Hepatocyte (in vitro differentiated cells): ENCODE results near the gene CHAF1A. TPM values are rescaled to one million over a fixed set of nuclear protein-coding genes. Genes with fewer than 3 reads are reported as not detected.

Experiments used
- DNase-seq: peaks from one replicate; pipeline ENCODE4 v3.0.0-alpha.2; 2016; ENCODE audit warnings: low spot score
- H2AFZ ChIP-seq: fragments of 200-600 bp; sonication (generic); 2 replicates; pipeline ENCODE4 v1.6.0; 2016; ENCODE audit warnings: antibody characterized with exemption, mild to moderate bottlenecking
- H3K27ac ChIP-seq: fragments of 200-600 bp; sonication (generic); 2 replicates; pipeline ENCODE4 v1.5.1; 2016; ENCODE audit warnings: mild to moderate bottlenecking
- H3K27me3 ChIP-seq: fragments of 200-600 bp; sonication (generic); 2 replicates; pipeline ENCODE4 v1.6.1; 2016
- H3K36me3 ChIP-seq: fragments of 200-600 bp; sonication (generic); replicated peaks from 2 replicates; pipeline ENCODE4 v1.5.1; 2016; ENCODE audit warnings: low read depth; ENCODE audit not compliant: insufficient read depth
- H3K4me1 ChIP-seq: fragments of 200-600 bp; sonication (generic); 2 replicates; pipeline ENCODE4 v1.5.1; 2016; ENCODE audit warnings: mild to moderate bottlenecking, moderate library complexity; ENCODE audit not compliant: insufficient read depth
- H3K4me2 ChIP-seq: fragments of 200-600 bp; sonication (generic); 2 replicates; pipeline ENCODE4 v1.6.0; 2016
- H3K4me3 ChIP-seq: fragments of 200-600 bp; sonication (generic); 2 replicates; pipeline ENCODE4 v1.5.1; 2016; ENCODE audit warnings: mild to moderate bottlenecking
- H3K79me2 ChIP-seq: fragments of 200-600 bp; sonication (generic); 2 replicates; pipeline ENCODE4 v1.6.0; 2017; ENCODE audit warnings: mild to moderate bottlenecking
- H3K9me2 ChIP-seq: fragments of 200-600 bp; sonication (generic); replicated peaks from 2 replicates; pipeline ENCODE4 v1.6.0; 2017; ENCODE audit warnings: mild to moderate bottlenecking; ENCODE audit not compliant: insufficient read depth
- H3K9me3 ChIP-seq: fragments of 200-600 bp; sonication (generic); 2 replicates; pipeline ENCODE4 v1.5.1; 2016; ENCODE audit warnings: low read depth, mild to moderate bottlenecking
- H4K20me1 ChIP-seq: fragments of 200-600 bp; sonication (generic); 2 replicates; pipeline ENCODE4 v1.6.0; 2016; ENCODE audit warnings: mild to moderate bottlenecking; ENCODE audit not compliant: insufficient read depth, poor library complexity, severe bottlenecking
- CTCF ChIP-seq: fragments of 200-600 bp; sonication (generic); IDR thresholded peaks from 2 replicates; pipeline ENCODE4 v1.5.1; 2016; ENCODE audit warnings: antibody characterized with exemption, mild to moderate bottlenecking; ENCODE audit not compliant: poor library complexity
- EZH2 ChIP-seq: fragments of 200-600 bp; sonication (generic); IDR thresholded peaks from 2 replicates; pipeline ENCODE4 v1.6.1; 2016; ENCODE audit warnings: antibody characterized with exemption, mild to moderate bottlenecking, borderline replicate concordance
- EZH2phosphoT487 ChIP-seq: fragments of 200-600 bp; sonication (generic); IDR thresholded peaks from one replicate; pipeline ENCODE4 v1.6.1; 2018; ENCODE audit warnings: antibody characterized with exemption, mild to moderate bottlenecking, low read depth, moderate library complexity; ENCODE audit not compliant: unreplicated experiment, severe bottlenecking
- WGBS: methylation state at CpG from one replicate; pipeline ENCODE4 v1.1.6; 2016; ENCODE audit warnings: low lambda C conversion rate; ENCODE audit errors: missing lambda C conversion rate; 5-methylcytosine and 5-hydroxymethylcytosine counted together
- polyA plus RNA-seq: library from polyadenylated mRNA; unstranded; fragments of >200 nt; fragmentation: Nextera tagmentation; extraction: Ambion mirVana; gene quantifications from 2 replicates; pipeline ENCODE4 v1.2.1, GENCODE V29; 2016
- total RNA-seq: library from RNA; depleted of rRNA; stranded (reverse); fragments of >200 nt; gene quantifications from 2 replicates; pipeline ENCODE4 v1.2.3, GENCODE V29; 2014

The CHAF1A gene
- total and polyA plus RNA-seq, 2 experiments from 2014 or later, result 6.2 to 6.5 TPM

GRCh38 chr19:4403005-4403761, 743 bp downstream of the CHAF1A start:
- Histone ChIP-seq H3K27ac (no peak overlapping the region), H2AFZ (peak overlapping the region; percentile 76), H3K36me3 (no peaks in the 10 kb centered on the region), H4K20me1 (peaks cover 9% of the 10 kb centered on the region), H3K79me2 (peaks cover 71% of the 10 kb centered on the region), H3K27me3 (no peaks in the 10 kb centered on the region), H3K4me3 (peak overlapping the region; percentile 39), H3K4me1 (peaks cover 6% of the 10 kb centered on the region), H3K9me2 (no peaks in the 10 kb centered on the region), H3K4me2 (peak overlapping the region; percentile 94), H3K9me3 (no peaks in the 10 kb centered on the region)
- DNase-seq, result no peak
- TF ChIP-seq CTCF (no peak), EZH2phosphoT487 (no peak), EZH2 (no peak)
- 9% methylated on average over 32 of the region's 32 CpGs for WGBS

- Histone ChIP-seq H3K79me2 (peaks cover 51% of the 10 kb centered on the region), H2AFZ (no peak overlapping the region), H3K27ac (no peak overlapping the region), H3K36me3 (no peaks in the 10 kb centered on the region), H4K20me1 (no peaks in the 10 kb centered on the region), H3K9me3 (no peaks in the 10 kb centered on the region), H3K27me3 (no peaks in the 10 kb centered on the region), H3K4me3 (no peak overlapping the region), H3K9me2 (no peaks in the 10 kb centered on the region), H3K4me1 (no peaks in the 10 kb centered on the region), H3K4me2 (no peak overlapping the region)
- no peak for DNase-seq
- TF ChIP-seq EZH2 (no peak), CTCF (no peak), EZH2phosphoT487 (no peak)
- WGBS, result 95% methylated on average over 8 of the region's 8 CpGs
Measured at GRCh38 chr19:4405977-4406376, 3.5 kb downstream of the CHAF1A start.

- Histone ChIP-seq H2AFZ (no peak overlapping the region), H3K9me3 (no peaks in the 10 kb centered on the region), H3K36me3 (no peaks in the 10 kb centered on the region), H3K27ac (no peak overlapping the region), H3K27me3 (no peaks in the 10 kb centered on the region), H3K4me1 (no peaks in the 10 kb centered on the region), H3K4me2 (no peak overlapping the region), H3K4me3 (no peak overlapping the region), H3K79me2 (peaks cover 47% of the 10 kb centered on the region), H4K20me1 (no peaks in the 10 kb centered on the region), H3K9me2 (no peaks in the 10 kb centered on the region)
- TF ChIP-seq CTCF (no peak), EZH2phosphoT487 (no peak), EZH2 (no peak)
- over 99% methylated on average over 7 of the region's 7 CpGs for WGBS
- DNase-seq, result no peak
Measured at GRCh38 chr19:4406626-4407025, 4.2 kb downstream of the CHAF1A start.
